Mesenchymal stem cell (in vitro differentiated cells and primary cell): ENCODE measurements around the gene NEGR1.
A peak's percentile ranks its signal among the peaks of the same experiment; 100 is the strongest.

Experiments
- DNase-seq: peaks from one replicate; pipeline ENCODE4 v3.0.0-alpha.2; 2013
- H2AFZ ChIP-seq: one replicate; pipeline ENCODE4 v1.6.1; 2013; ENCODE audit warnings: low read depth, mild to moderate bottlenecking, control low read depth, inconsistent platforms, low read length, moderate library complexity
- H2AK5ac ChIP-seq: 2 replicates; pipeline ENCODE4 v1.6.1; 2013; ENCODE audit warnings: low read length, moderate library complexity, mild to moderate bottlenecking, inconsistent platforms; ENCODE audit not compliant: severe bottlenecking
- H2BK120ac ChIP-seq: one replicate; pipeline ENCODE4 v1.6.1; 2013; ENCODE audit warnings: low read depth, mild to moderate bottlenecking, inconsistent platforms, low read length, moderate library complexity
- H2BK12ac ChIP-seq, 2 experiments: one replicate each; pipeline ENCODE4 v1.6.1; 2013; ENCODE audit warnings: inconsistent platforms in 2 of 2, low read length in 2 of 2, mild to moderate bottlenecking in 2 of 2, moderate library complexity in 2 of 2, control low read depth in 1 of 2
- H2BK15ac ChIP-seq: one replicate; pipeline ENCODE4 v1.6.1; 2013; ENCODE audit warnings: mild to moderate bottlenecking, low read depth, inconsistent platforms; ENCODE audit not compliant: poor library complexity, severe bottlenecking
- H2BK5ac ChIP-seq: 2 replicates; pipeline ENCODE4 v1.6.1; 2013; ENCODE audit warnings: low read depth, mild to moderate bottlenecking, low read length, control low read depth, inconsistent platforms; ENCODE audit not compliant: poor library complexity, severe bottlenecking
- H3K14ac ChIP-seq, 2 experiments: one replicate each; pipeline ENCODE4 v1.6.1; 2013; ENCODE audit warnings: inconsistent platforms in 2 of 2, low read length in 2 of 2, control low read depth in 1 of 2, mild to moderate bottlenecking in 1 of 2, moderate library complexity in 1 of 2
- H3K18ac ChIP-seq, 2 experiments: one replicate each; pipeline ENCODE4 v1.6.1; 2013; ENCODE audit warnings: inconsistent platforms in 2 of 2, low read length in 2 of 2, control low read depth in 1 of 2, low read depth in 1 of 2, mild to moderate bottlenecking in 1 of 2
- H3K23ac ChIP-seq, 2 experiments: one replicate each; pipeline ENCODE4 v1.6.1; 2013; ENCODE audit warnings: inconsistent platforms in 2 of 2, low read length in 2 of 2, mild to moderate bottlenecking in 2 of 2, moderate library complexity in 2 of 2, control low read depth in 1 of 2
- H3K27ac ChIP-seq: 2 replicates; pipeline ENCODE4 v1.5.1; 2013; ENCODE audit warnings: mild to moderate bottlenecking, moderate library complexity, low read length, control low read depth, inconsistent platforms; ENCODE audit not compliant: poor library complexity, severe bottlenecking
- H3K27me3 ChIP-seq, 2 experiments: 2 replicates each; pipeline versions ENCODE4 v1.6.1 to v1.7.0; 2013; ENCODE audit warnings: low read length in 2 of 2, mild to moderate bottlenecking in 2 of 2, moderate library complexity in 2 of 2, control low read depth in 1 of 2, inconsistent platforms in 1 of 2; ENCODE audit not compliant: control insufficient read depth in 1 of 2, insufficient read depth in 1 of 2
- H3K36me3 ChIP-seq, 2 experiments: 2 replicates each; pipeline versions ENCODE4 v1.6.1 to v1.7.0; 2013; ENCODE audit warnings: low read length in 2 of 2, control low read depth in 1 of 2, inconsistent platforms in 1 of 2, low read depth in 1 of 2, mild to moderate bottlenecking in 1 of 2; ENCODE audit not compliant: insufficient read depth in 2 of 2, control insufficient read depth in 1 of 2
- H3K4ac ChIP-seq, 2 experiments: one replicate each; pipeline ENCODE4 v1.6.1; 2013; ENCODE audit warnings: inconsistent platforms in 2 of 2, low read length in 2 of 2, mild to moderate bottlenecking in 2 of 2, moderate library complexity in 2 of 2, control low read depth in 1 of 2, low read depth in 1 of 2
- H3K4me1 ChIP-seq: 2 replicates; pipeline ENCODE4 v1.6.1; 2013; ENCODE audit warnings: low read depth, low read length, control low read depth; ENCODE audit not compliant: control insufficient read depth, insufficient read depth
- H3K4me2 ChIP-seq: 2 replicates; pipeline ENCODE4 v1.6.1; 2013; ENCODE audit warnings: low read length, mild to moderate bottlenecking, inconsistent platforms; ENCODE audit not compliant: poor library complexity, severe bottlenecking
- H3K4me3 ChIP-seq, 2 experiments: 2 replicates each; pipeline versions ENCODE4 v1.5.1 to v1.7.0; 2013; ENCODE audit warnings: low read length in 2 of 2, mild to moderate bottlenecking in 2 of 2, control low read depth in 1 of 2, low read depth in 1 of 2; ENCODE audit not compliant: insufficient read depth in 1 of 2
- H3K79me1 ChIP-seq: replicated peaks from 2 replicates; pipeline ENCODE4 v1.6.1; 2013; ENCODE audit warnings: mild to moderate bottlenecking, control low read depth, low read length, inconsistent platforms; ENCODE audit not compliant: poor library complexity, severe bottlenecking
- H3K9ac ChIP-seq: 2 replicates; pipeline ENCODE4 v1.7.0; 2013; ENCODE audit warnings: mild to moderate bottlenecking, low read length, moderate library complexity
- H3K9me3 ChIP-seq: 2 replicates; pipeline ENCODE4 v1.7.0; 2013; ENCODE audit warnings: mild to moderate bottlenecking, low read length; ENCODE audit not compliant: control insufficient read depth
- H4K8ac ChIP-seq: one replicate; pipeline ENCODE4 v1.6.1; 2013; ENCODE audit warnings: inconsistent platforms, mild to moderate bottlenecking, low read length, moderate library complexity
- H4K91ac ChIP-seq: one replicate; pipeline ENCODE4 v1.6.1; 2013; ENCODE audit warnings: mild to moderate bottlenecking, low read length, inconsistent platforms
- WGBS: methylation state at CpG from one replicate; pipeline ENCODE4 v1.1.7; 2013; ENCODE audit warnings: mixed read lengths; 5-methylcytosine and 5-hydroxymethylcytosine counted together

The NEGR1 gene

GRCh38 chr1:71921935-71922559 lies 360.3 kb downstream of the NEGR1 start:
- no peaks in the 10 kb centered on the region for H3K36me3 ChIP-seq
- H2AK5ac ChIP-seq: no peak overlapping the region
- no peak overlapping the region for H4K8ac ChIP-seq
- H2BK5ac ChIP-seq: no peak overlapping the region
- no peak overlapping the region for H2BK15ac ChIP-seq
- H3K4me3 ChIP-seq: no peak overlapping the region
- no peak overlapping the region for H3K27ac ChIP-seq
- no peaks in the 10 kb centered on the region for H3K27me3 ChIP-seq
- H3K18ac ChIP-seq: no peak overlapping the region
- H2BK120ac ChIP-seq: no peak overlapping the region
- H3K4ac ChIP-seq: no peak overlapping the region
- H4K91ac ChIP-seq: no peak overlapping the region
- WGBS: 88% methylated on average over 2 of the region's 5 CpGs
- no peak overlapping the region for H3K23ac ChIP-seq
- H3K4me1 ChIP-seq: no peaks in the 10 kb centered on the region
- peaks cover 13% of the 10 kb centered on the region for H3K79me1 ChIP-seq
- no peak overlapping the region for H3K9ac ChIP-seq
- H3K14ac ChIP-seq: peak overlapping the region in 1 of 2 experiments; percentile 28
- no peaks in the 10 kb centered on the region for H3K9me3 ChIP-seq
- no peak overlapping the region for H2AFZ ChIP-seq
- no peak overlapping the region for H3K4me2 ChIP-seq
- DNase-seq: no peak
- H2BK12ac ChIP-seq: no peak overlapping the region

DNA sequence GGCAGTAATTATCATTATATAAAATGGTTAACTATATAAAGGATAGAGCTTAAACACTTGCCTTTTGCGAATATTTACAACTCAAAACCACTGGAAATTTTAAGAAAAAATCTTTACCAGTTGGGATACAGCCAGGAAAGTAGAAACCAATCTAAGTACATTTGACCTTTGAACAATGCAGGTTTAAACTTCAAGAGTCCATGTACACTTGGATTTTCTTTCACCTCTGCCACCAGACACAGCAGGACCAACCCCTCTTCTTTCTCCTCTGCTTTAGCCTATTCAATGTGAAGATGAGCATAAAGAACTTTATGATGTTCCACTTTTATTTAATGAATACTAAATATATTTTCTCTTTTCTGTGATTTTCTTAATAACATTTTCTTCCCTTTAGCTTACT lies 361.1 kb downstream of the NEGR1 start:
- no peak overlapping the region for H3K23ac ChIP-seq
- no peak overlapping the region for H2BK5ac ChIP-seq
- H3K4me2 ChIP-seq: no peak overlapping the region
- no peak overlapping the region for H2BK120ac ChIP-seq
- H3K4me3 ChIP-seq: no peak overlapping the region
- no peak overlapping the region for H2BK15ac ChIP-seq
- H3K9me3 ChIP-seq: no peaks in the 10 kb centered on the region
- H3K18ac ChIP-seq: no peak overlapping the region
- H3K4ac ChIP-seq: no peak overlapping the region
- no peak for DNase-seq
- no peak overlapping the region for H3K14ac ChIP-seq
- H2AK5ac ChIP-seq: no peak overlapping the region
- H3K36me3 ChIP-seq: no peaks in the 10 kb centered on the region
- no peak overlapping the region for H3K27ac ChIP-seq
- H2AFZ ChIP-seq: no peak overlapping the region
- no peak overlapping the region for H3K9ac ChIP-seq
- H3K79me1 ChIP-seq: peaks cover 13% of the 10 kb centered on the region
- H3K4me1 ChIP-seq: no peaks in the 10 kb centered on the region
- H2BK12ac ChIP-seq: no peak overlapping the region
- WGBS: 80% methylated on average over 1 of the region's 1 CpG
- no peaks in the 10 kb centered on the region for H3K27me3 ChIP-seq
- no peak overlapping the region for H4K91ac ChIP-seq
- no peak overlapping the region for H4K8ac ChIP-seq

GRCh38 chr1:71920556-71920955 lies 361.8 kb downstream of the NEGR1 start:
- WGBS: 71% methylated on average over 1 of the region's 2 CpGs
- no peak overlapping the region for H2AK5ac ChIP-seq
- no peak overlapping the region for H3K27ac ChIP-seq
- no peaks in the 10 kb centered on the region for H3K36me3 ChIP-seq
- H2BK15ac ChIP-seq: no peak overlapping the region
- H3K14ac ChIP-seq: no peak overlapping the region
- no peak overlapping the region for H4K8ac ChIP-seq
- H2BK5ac ChIP-seq: no peak overlapping the region
- no peak overlapping the region for H3K4me3 ChIP-seq
- H2BK12ac ChIP-seq: no peak overlapping the region
- no peak overlapping the region for H3K9ac ChIP-seq
- H3K18ac ChIP-seq: no peak overlapping the region
- no peak overlapping the region for H3K4ac ChIP-seq
- H2AFZ ChIP-seq: no peak overlapping the region
- no peak overlapping the region for H2BK120ac ChIP-seq
- no peak overlapping the region for H3K4me2 ChIP-seq
- DNase-seq: no peak
- H3K23ac ChIP-seq: no peak overlapping the region
- no peaks in the 10 kb centered on the region for H3K4me1 ChIP-seq
- no peaks in the 10 kb centered on the region for H3K9me3 ChIP-seq
- peaks cover 13% of the 10 kb centered on the region for H3K79me1 ChIP-seq
- H4K91ac ChIP-seq: no peak overlapping the region
- H3K27me3 ChIP-seq: no peaks in the 10 kb centered on the region

GRCh38 chr1:71919811-71920509 lies 362.4 kb downstream of the NEGR1 start:
- no peak overlapping the region for H4K8ac ChIP-seq
- no peak overlapping the region for H3K14ac ChIP-seq
- no peak overlapping the region for H3K9ac ChIP-seq
- H3K23ac ChIP-seq: no peak overlapping the region
- H3K4me3 ChIP-seq: no peak overlapping the region
- H2BK120ac ChIP-seq: no peak overlapping the region
- no peak for DNase-seq
- H3K4ac ChIP-seq: no peak overlapping the region
- no peak overlapping the region for H2BK12ac ChIP-seq
- no peak overlapping the region for H3K27ac ChIP-seq
- H2AK5ac ChIP-seq: peak overlapping the region; percentile 51
- no peaks in the 10 kb centered on the region for H3K9me3 ChIP-seq
- H3K4me1 ChIP-seq: no peaks in the 10 kb centered on the region
- H4K91ac ChIP-seq: no peak overlapping the region
- WGBS: 71% methylated on average over 2 of the region's 2 CpGs
- peaks cover 10% of the 10 kb centered on the region for H3K79me1 ChIP-seq
- no peak overlapping the region for H2BK5ac ChIP-seq
- H2BK15ac ChIP-seq: no peak overlapping the region
- no peak overlapping the region for H3K18ac ChIP-seq
- H3K36me3 ChIP-seq: no peaks in the 10 kb centered on the region
- H3K27me3 ChIP-seq: no peaks in the 10 kb centered on the region
- H3K4me2 ChIP-seq: no peak overlapping the region
- H2AFZ ChIP-seq: no peak overlapping the region
